Measurements from ENCODE around the gene THAP8.
"Not testable (repeated sequence)": the region's sequence is repeated elsewhere in the genome, so short reads cannot be mapped to it uniquely, and the experiment has no call there.

The THAP8 gene

DNA sequence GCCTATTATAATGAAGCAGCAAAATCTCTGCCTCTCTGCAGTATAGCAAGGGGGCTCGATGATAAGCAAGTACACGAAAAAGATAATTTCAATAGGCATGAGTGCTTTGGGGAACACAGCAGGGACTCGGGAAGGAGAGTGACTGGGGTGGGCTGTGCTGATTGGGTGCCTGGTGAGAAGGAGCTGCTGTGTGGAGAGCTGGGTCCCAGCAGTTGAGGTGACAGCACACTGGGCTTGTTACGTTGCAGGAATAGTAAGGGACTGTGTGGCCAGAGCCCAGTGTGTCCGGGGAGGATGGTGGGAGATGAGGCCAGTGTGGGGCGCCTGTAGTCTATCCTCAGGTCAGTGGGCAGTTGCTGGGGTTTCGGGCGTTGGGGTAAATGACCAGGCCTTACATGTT is 18.0 kb upstream of the THAP8 start:
- H3K4me3 ChIP-seq (replicated peaks in 1 of 2; ENCODE audit: low read depth in 2 of 2, low read length in 2 of 2) = no peak overlapping the region
- TF ChIP-seq, protein P1, sequence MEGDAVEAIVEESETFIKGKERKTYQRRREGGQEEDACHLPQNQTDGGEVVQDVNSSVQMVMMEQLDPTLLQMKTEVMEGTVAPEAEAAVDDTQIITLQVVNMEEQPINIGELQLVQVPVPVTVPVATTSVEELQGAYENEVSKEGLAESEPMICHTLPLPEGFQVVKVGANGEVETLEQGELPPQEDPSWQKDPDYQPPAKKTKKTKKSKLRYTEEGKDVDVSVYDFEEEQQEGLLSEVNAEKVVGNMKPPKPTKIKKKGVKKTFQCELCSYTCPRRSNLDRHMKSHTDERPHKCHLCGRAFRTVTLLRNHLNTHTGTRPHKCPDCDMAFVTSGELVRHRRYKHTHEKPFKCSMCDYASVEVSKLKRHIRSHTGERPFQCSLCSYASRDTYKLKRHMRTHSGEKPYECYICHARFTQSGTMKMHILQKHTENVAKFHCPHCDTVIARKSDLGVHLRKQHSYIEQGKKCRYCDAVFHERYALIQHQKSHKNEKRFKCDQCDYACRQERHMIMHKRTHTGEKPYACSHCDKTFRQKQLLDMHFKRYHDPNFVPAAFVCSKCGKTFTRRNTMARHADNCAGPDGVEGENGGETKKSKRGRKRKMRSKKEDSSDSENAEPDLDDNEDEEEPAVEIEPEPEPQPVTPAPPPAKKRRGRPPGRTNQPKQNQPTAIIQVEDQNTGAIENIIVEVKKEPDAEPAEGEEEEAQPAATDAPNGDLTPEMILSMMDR (IDR thresholded peaks at IDR 0.05; ENCODE audit: low read depth, low read length) = no peak
- no peak for DNase-seq (ENCODE audit: low read depth in 2 of 2)

DNA sequence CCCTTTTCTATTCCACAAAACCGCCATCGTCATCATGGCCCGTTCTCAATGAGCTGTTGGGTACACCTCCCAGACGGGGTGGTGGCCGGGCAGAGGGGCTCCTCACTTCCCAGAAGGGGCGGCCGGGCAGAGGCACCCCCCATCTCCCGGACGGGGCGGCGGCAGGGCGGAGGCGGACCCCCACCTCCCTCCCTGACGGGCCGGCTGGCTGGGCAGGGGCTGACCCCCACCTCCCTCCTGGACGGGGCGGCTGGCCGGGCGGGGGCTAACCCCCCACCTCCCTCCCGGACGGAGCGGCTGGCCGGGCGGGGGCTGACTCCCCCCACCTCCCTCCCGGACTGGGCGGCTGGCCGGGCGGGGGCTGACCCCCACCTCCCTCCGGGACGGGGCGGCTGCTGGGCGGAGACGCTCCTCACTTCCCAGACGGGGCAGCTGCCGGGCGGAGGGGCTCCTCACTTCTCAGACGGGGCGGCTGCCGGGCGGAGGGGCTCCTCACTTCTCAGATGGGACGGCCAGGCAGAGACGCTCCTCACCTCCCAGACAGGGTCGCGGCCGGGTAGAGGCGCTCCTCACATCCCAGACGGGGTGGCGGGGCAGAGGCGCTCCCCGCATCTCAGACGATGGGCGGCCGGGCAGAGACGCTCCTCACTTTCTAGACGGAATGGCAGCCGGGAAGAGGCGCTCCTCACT is 14.9 kb upstream of the THAP8 start:
- not testable (repeated sequence) for H3K4me3 ChIP-seq (replicated peaks in 1 of 2; ENCODE audit: low read depth in 2 of 2, low read length in 2 of 2); DNase-seq (ENCODE audit: low read depth in 2 of 2)

DNA sequence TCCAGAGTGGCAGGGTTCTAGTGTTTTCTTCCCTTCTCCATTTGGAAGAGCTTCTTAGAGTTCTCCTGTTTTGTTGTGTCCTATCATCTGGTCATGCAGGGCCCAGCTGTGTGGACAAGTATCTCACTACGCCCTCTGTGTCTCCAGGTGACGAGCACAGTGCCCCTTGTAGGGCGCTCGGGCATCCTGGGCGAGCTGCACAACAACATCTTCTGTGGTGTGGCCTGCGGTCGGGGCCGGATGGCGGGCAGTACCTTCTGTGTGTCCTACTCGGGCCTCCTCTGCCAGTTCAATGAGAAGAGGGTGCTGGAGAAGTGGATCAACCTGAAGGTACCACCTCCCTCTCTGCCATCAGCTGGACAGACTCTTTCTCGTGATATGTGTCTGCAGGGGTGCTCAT is 13.6 kb upstream of the THAP8 start:
- DNase-seq (ENCODE audit: low read depth in 2 of 2) = no peak
- TF ChIP-seq, protein P1 (IDR thresholded peaks at IDR 0.05; ENCODE audit: low read depth, low read length) = no peak

DNA sequence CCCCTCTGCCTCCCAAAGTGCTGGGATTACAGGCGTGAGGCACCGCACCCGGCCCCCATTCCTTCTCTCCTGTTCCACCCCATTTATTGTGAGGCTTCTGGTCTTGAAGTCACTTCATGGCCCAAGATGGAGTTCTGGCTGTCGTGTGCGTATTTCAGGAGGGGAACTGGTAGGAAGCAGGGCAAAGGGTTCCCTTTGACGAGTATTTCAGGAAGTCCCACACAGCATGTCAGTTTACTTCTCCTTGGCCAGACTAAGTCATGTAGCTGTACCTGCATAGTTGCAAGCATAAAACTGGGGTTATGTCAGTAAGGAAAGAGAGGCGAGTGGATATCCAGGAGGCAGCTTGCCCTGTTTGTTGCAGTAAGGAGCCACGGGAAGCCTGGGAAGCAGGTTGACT is 10.7 kb upstream of the THAP8 start:
- TF ChIP-seq, protein P1 (IDR thresholded peaks at IDR 0.05; ENCODE audit: low read depth, low read length) = no peak
- H3K4me3 ChIP-seq (replicated peaks in 1 of 2; ENCODE audit: low read depth in 2 of 2, low read length in 2 of 2) = no peak overlapping the region
- DNase-seq (ENCODE audit: low read depth in 2 of 2) = no peak

More for the DNA sequence above, 13.6 kb upstream of the THAP8 start:
- H3K4me3 ChIP-seq (replicated peaks in 1 of 2; ENCODE audit: low read depth in 2 of 2, low read length in 2 of 2) = no peak overlapping the region

DNA sequence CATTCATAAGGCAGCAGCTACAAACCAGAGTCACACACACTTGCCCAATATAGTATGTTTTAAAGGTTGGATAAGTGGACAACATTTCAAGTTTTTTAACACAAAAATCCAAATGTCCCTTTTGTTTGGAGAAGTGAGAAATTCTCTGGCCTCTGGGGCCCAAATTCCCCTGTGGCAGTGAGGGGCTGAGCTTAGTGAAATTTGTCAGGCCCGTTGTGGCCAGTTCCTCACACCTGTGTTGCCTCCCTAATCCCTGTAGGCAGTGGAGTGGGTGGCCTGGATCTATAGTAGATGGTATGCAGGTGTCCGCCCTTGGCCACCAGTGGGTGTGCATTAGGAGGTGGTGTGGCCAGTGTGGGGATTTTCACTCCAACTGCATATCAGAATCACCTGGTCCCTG is 7.3 kb upstream of the THAP8 start:
- no peak for DNase-seq (ENCODE audit: low read depth in 2 of 2)
- TF ChIP-seq, protein P1 (IDR thresholded peaks at IDR 0.05; ENCODE audit: low read depth, low read length) = no peak
- no peak overlapping the region for H3K4me3 ChIP-seq (replicated peaks in 1 of 2; ENCODE audit: low read depth in 2 of 2, low read length in 2 of 2)

DNA sequence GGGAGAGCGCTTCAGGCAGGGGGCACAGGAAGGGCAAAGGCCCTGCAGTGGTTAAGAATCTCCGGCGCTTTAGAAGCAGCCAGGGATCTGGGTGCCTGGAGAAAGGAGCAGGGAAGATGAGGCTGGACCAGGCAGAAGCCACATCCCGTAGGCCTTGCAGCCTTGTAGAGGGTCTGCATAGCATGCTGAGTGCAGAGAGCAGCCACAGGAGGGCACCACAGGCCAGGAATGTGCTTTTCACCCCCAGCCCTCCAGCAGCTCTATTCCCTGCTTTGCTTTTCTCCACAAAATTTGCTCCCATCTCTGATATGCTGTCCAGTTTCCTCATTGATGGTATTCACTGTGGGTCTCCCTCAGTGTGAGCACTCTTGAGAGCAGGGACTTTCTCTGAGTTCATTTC is 6.3 kb upstream of the THAP8 start:
- peak; percentile 68 to 78 for DNase-seq (ENCODE audit: low read depth in 2 of 2)
- H3K4me3 ChIP-seq (replicated peaks in 1 of 2; ENCODE audit: low read depth in 2 of 2, low read length in 2 of 2) = no peak overlapping the region

DNA sequence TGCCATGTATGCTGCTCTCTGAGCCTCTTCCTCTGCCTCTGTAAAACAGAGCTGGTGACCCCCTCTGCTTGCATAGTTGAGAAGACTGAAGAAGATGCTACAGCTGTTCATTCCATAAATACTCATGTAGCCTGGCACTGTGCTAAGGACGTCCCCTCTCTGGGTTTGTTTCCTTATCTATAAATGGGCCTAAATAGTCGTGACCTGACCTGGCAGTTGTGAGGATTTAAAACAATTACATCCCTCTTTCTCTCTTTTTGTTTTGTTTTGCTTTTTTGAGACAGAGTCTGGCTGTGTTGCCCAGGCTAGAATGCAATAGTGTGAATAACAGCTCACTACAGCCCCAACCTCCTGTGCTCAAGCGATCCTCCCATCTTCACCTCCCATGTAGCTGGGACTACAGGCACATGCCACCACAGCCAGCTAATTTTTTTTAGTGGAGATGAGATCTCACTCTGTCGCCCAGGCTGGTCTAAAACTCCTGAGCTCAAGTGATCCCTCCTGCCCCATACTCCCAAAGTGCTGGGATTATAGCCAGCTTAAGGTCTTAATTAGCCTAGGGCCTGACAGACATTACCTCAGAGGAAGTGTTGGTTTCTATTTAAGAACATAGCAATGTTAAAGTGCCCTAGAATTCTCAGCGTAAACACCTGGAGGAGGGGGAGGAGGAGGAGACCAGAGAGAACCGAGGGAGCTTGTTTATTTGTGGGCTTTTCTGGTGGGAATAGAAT is 5.3 kb upstream of the THAP8 start:
- TF ChIP-seq, protein P1 (IDR thresholded peaks at IDR 0.05; ENCODE audit: low read depth, low read length) = no peak
- H3K4me3 ChIP-seq (replicated peaks in 1 of 2; ENCODE audit: low read depth in 2 of 2, low read length in 2 of 2) = no peak overlapping the region
- DNase-seq (ENCODE audit: low read depth in 2 of 2) = no peak

More for the DNA sequence above, 6.3 kb upstream of the THAP8 start:
- TF ChIP-seq, protein P1 (IDR thresholded peaks at IDR 0.05; ENCODE audit: low read depth, low read length) = peak; percentile 75

Data from cardiac fibroblast (primary cell).